CD4-positive, alpha-beta T cell treated with Interleukin-15 for 1 hour (primary cell): ENCODE data around the gene NOVA2.
A peak's percentile ranks its signal among the peaks of the same experiment; 100 is the strongest.

Experiments
- DNase-seq: peaks from one replicate; pipeline ENCODE4 v3.0.0-alpha.2; 2020

The NOVA2 gene

GRCh38 chr19:46000491-46001246, 27.0 kb upstream of the NOVA2 start:
- DNase-seq: peak; percentile 78

GRCh38 chr19:45999653-46000121, 26.0 kb upstream of the NOVA2 start:
- peak; percentile 44 for DNase-seq

GRCh38 chr19:45998834-45999233, 25.2 kb upstream of the NOVA2 start:
- DNase-seq: no peak

GRCh38 chr19:45996933-45997332, 23.3 kb upstream of the NOVA2 start:
- no peak for DNase-seq

- no peak for DNase-seq
Measured at GRCh38 chr19:45995715-45996385, 22.2 kb upstream of the NOVA2 start.

- DNase-seq: peak; percentile 98
Measured at GRCh38 chr19:45994998-45995714, 21.5 kb upstream of the NOVA2 start, which contains the start of gene CCDC61. TSS of gene CCDC61 (plus strand) at chr19:45995467. CDS start at chr19:46003019, 7,552 bp downstream.

- DNase-seq: no peak
Measured at GRCh38 chr19:45994456-45994997, 20.9 kb upstream of the NOVA2 start.

- no peak for DNase-seq
Measured at GRCh38 chr19:45990113-45990728, 16.6 kb upstream of the NOVA2 start.

- no peak for DNase-seq
Measured at GRCh38 chr19:45985321-45985720, 11.7 kb upstream of the NOVA2 start.

GRCh38 chr19:45981350-45981749, 7.7 kb upstream of the NOVA2 start:
- no peak for DNase-seq

GRCh38 chr19:45978156-45978555, 4.5 kb upstream of the NOVA2 start:
- DNase-seq: no peak

- DNase-seq: no peak
Measured at GRCh38 chr19:45976178-45976577, 2.5 kb upstream of the NOVA2 start.

- DNase-seq: no peak
Measured at GRCh38 chr19:45975306-45976070, 1.8 kb upstream of the NOVA2 start.

- no peak for DNase-seq
Measured at GRCh38 chr19:45972947-45973540, 621 bp downstream of the NOVA2 start.

GRCh38 chr19:45972081-45972946, 1.4 kb downstream of the NOVA2 start:
- peak; percentile 63 for DNase-seq

GRCh38 chr19:45971260-45971902, 2.3 kb downstream of the NOVA2 start:
- DNase-seq: no peak

- DNase-seq: no peak
Measured at GRCh38 chr19:45969676-45970075, 4.0 kb downstream of the NOVA2 start.

- DNase-seq: no peak
Measured at GRCh38 chr19:45968626-45969025, 5.0 kb downstream of the NOVA2 start.

- DNase-seq: no peak
Measured at GRCh38 chr19:45967246-45967645, 6.4 kb downstream of the NOVA2 start.

- no peak for DNase-seq
Measured at GRCh38 chr19:45962021-45962420, 11.6 kb downstream of the NOVA2 start.
